ENCODE results near the gene TCF3.

Gene TCF3

GRCh38 chr19:1609680-1610474 is 42.5 kb downstream of the TCF3 start:
- no peak for DNase-seq (ENCODE audit: low spot score)

GRCh38 chr19:1609103-1609396 is 43.4 kb downstream of the TCF3 start:
- DNase-seq (ENCODE audit: low spot score): no peak

GRCh38 chr19:1608359-1609102 is 43.9 kb downstream of the TCF3 start:
- DNase-seq (ENCODE audit: low spot score): no peak

DNA sequence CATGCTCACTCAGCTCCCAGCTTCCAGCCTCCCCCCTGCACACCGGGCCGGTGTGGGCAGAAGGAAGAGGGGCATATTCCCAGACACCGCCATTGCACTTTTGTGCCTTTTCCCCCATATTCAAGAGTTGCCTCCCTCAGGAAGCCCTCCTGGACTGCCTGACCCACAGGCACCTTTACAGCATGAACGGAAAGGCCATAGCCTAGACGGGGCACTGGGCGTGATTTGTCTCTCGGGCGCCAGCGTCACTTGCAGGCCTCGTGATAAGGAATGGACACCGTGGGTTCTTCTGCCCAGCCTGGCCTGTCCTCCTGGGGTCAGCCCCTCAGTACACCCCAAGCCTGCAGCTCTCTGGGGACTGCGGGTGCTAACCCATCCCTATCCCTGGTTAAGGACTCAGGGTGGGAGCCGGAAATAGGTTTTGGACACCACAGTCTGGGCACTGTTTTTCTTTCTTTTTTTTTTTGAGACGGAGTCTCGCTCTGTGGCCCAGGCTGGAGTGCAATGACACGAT is 46.2 kb downstream of the TCF3 start:
- DNase-seq (ENCODE audit: low spot score): no peak

DNA sequence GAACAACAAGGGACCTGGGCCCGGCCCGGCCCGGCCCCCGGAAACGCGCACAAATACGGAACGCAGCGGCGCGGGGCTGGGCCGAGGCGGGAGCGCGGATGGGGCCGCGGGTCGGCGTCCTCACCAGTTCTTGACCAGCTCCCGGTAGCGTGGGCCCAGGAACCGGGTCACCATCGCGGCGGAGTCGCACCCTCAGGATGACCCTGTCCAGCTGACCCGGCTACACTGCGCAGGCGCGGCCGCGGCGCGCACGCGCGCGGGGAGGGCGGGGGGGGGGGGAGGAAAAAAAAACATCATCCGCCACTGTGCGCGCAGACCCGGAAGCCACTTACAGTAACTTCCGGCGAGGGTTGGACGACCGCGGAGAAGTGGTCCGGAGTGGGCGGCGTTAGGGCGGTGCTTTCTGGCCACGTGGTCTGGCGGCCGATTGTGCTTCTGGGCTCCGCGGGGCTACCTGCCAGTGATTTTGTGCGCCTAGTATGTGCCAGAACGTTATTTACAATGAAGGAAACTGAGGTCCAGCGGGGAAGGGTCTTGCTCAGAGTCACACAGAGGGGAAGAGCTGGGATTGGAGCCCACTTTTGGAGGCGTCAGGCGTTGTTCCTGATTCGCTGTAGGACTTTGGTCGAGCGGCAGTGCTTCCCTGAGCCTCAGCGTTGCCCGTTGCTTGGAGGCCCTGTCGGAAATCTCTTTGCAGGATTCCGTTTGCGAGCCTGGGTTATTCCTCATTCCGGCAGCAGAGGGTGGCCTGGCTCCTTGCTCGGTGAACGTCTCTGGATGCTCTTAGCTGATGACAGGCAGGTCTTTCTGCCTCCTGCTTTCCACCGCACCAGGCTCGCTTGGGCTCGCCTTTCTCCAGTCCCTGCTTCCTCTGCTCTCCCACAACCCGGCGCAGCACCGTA is 46.9 kb downstream of the TCF3 start, which contains the start of gene UQCR11:
Gene UQCR11, minus strand, starts transcription at position 227 of the 902 bp plus-strand sequence. Its CDS starts 53 bp downstream, at position 174.
- peak; percentile 98 for DNase-seq (ENCODE audit: low spot score)

GRCh38 chr19:1602091-1602707 is 50.2 kb downstream of the TCF3 start:
- DNase-seq (ENCODE audit: low spot score): no peak

- no peak for DNase-seq (ENCODE audit: low spot score)
Observed at GRCh38 chr19:1601613-1602064, 50.8 kb downstream of the TCF3 start.

DNA sequence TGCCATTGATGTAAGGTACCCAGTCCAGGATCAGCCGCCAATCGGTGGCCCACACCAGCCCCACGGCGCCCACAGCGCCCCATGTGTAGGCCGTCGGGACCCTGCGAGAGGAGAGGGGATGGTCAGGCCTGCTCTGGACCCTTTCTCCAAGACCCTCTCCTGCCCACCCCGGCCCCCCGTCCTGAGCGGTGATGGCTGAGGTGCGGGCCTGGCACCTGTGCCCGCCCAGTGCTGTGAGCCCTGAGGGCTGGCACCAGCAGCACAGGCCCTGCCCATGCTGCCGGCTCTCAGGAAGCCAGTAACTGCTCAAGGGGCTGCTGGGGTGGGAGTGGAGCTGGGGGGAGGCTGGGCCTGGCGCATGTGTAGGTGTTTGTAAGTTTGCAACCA is 53.0 kb downstream of the TCF3 start:
- no peak for DNase-seq (ENCODE audit: low spot score)

GRCh38 chr19:1598777-1599459 is 53.5 kb downstream of the TCF3 start:
- DNase-seq (ENCODE audit: low spot score): no peak

- DNase-seq (ENCODE audit: low spot score): no peak
Observed at GRCh38 chr19:1593501-1593772, 59.0 kb downstream of the TCF3 start.

GRCh38 chr19:1592755-1593500 is 59.5 kb downstream of the TCF3 start, which contains the start of gene MBD3:
TSS of gene MBD3 (minus strand) at chr19:1592865. CDS start at chr19:1592631, 234 bp downstream.
- peak; percentile 91 for DNase-seq (ENCODE audit: low spot score)

DNA sequence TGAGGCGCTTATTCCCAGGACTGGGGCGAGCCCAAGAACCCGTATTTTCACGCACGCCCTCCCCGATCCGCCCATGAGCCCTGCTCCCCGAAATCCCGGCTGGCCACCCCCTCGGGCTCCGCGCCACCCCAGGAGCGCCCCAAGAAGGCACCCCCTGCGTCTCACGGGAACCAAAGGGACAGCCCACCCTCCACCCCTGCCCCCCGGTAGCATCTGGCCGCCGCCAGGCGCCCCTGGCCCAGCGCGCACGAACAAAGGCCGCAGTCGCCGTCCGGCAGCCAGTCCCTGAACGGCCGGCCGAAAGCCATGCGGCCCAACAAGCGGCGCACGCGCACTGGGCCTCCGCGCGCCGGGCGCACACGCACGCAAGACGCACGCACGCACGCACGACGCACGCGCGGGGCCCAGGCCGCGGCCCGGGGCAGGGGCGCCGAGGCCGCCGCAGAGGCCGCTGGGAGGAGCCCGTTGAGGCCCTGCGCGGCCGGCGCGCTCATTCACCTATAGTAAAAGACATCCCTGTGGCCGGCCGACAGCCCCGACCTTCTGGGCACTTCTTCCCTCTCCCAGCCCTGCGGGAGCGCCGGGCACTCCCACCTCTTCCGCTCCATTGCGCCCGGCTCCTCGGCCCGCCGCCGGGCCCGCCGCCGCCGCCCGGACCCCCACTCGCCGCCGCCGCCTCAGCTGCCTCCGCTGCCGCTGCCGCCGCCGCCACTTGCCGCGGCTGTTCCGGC is 60.2 kb downstream of the TCF3 start:
- DNase-seq (ENCODE audit: low spot score): peak; percentile 80

DNA sequence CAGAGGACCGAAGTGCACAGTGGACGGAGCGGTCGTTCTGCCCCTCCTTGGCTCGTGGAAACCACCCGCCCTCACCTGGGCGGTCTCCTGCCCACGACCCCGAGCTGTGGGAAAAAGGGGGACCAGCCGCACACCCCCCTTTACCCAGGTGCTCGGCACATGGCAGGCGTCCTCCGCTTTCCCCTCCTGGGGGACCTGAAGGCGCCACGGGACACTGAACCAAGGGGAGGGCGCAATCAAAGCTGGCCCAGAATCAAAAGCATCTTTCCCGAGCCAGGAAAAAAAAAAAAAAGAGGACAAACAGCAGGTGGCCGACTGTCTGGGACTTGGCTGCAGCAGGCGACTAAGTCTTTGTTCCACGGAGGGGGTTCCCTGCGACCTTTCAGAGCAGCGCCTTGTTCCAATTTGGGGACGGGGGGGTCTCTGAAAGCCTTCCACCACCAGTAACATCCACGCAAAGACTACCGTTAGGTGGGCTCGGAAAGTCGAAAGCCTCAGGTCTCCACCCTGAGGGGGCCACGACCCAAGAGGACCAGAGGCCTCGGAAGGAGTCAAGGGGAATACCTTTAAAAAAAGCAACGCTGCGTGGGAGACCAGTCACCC is 60.9 kb downstream of the TCF3 start:
- no peak for DNase-seq (ENCODE audit: low spot score)

- DNase-seq (ENCODE audit: low spot score): peak; percentile 37
Observed at GRCh38 chr19:1590641-1591397, 61.6 kb downstream of the TCF3 start.

DNA sequence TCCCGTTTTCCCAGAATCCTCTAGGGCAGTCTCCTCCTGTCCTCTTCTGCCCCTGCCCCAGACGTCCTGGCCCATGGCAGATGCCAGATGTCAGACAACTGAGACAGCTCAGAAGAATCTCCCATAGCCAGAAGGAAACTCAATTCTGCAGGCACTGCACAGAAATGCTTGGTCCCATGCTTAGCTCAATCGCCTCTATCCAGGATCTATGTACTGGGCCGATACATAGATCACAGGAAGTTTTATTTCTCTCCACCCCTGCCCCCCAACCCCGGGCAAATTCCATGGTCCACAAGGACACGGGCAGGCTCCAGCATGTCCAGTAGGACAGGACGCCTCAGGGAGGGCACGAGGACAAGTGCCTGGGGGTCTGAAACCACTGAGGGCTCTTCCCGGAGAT is 64.5 kb downstream of the TCF3 start:
- DNase-seq (ENCODE audit: low spot score): no peak

- DNase-seq (ENCODE audit: low spot score): no peak
Observed at GRCh38 chr19:1585243-1585580, 67.2 kb downstream of the TCF3 start.

- DNase-seq (ENCODE audit: low spot score): no peak
Observed at GRCh38 chr19:1584500-1585242, 67.7 kb downstream of the TCF3 start.

DNA sequence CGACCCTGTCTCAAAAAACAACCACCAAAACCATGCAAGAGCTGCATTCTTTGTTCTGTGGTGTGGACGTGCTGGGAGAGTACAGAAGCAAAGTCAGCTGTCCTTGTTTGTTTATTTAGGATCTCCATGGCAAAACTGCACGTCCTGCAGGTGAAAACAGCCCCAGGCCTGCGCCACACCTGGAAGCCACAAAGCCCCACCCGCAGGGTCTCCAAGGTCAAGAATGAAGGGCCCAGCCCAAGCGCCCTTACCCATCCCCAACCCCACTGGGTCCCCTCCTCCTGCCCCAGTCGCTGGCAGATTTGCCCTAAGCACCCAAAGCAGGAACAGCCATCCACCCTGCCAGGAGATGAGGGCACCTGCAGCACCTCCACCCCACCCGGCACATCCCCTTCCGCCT is 70.2 kb downstream of the TCF3 start:
- no peak for DNase-seq (ENCODE audit: low spot score)

All from cerebellar cortex (tissue), 1 donor.